Thyroid gland (tissue), 4 donors: Measurements from ENCODE around the gene NIPBL.

Source experiments
- CTCF ChIP-seq, 6 experiments: fragments of 200-600 bp in 3 of 6; fragments of 450-650 bp in 3 of 6; sonication (generic) in 3 of 6; IDR thresholded peaks; one replicate each; pipeline ENCODE4 v1.5.1; 2016 to 2019; ENCODE audit warnings: antibody characterized with exemption in 6 of 6, mild to moderate bottlenecking in 2 of 6, inconsistent platforms in 1 of 6, moderate library complexity in 1 of 6
- POLR2A ChIP-seq, 2 donors: fragments of 450-650 bp; IDR thresholded peaks; one replicate each; pipeline ENCODE4 v1.6.1; 2017; ENCODE audit warnings: antibody characterized with exemption in 2 of 2, mild to moderate bottlenecking in 2 of 2, moderate library complexity in 1 of 2

- no peak for TF ChIP-seq POLR2A (IDR thresholded peaks at IDR 0.05)
- no peak for TF ChIP-seq CTCF (IDR thresholded peaks at IDR 0.05)
Observed at GRCh38 chr5:36855141-36855495, 21.5 kb upstream of the NIPBL start.
